ENCODE measurements around the gene TH.
A peak's percentile ranks its signal among the peaks of the same experiment; 100 is the strongest.

TH gene

GRCh38 chr11:2177076-2177475, 5.5 kb upstream of the TH start:
- no peak for DNase-seq

- DNase-seq = no peak
These were observed 4.8 kb upstream of the TH start for GRCh38 chr11:2176389-2176900.

DNA sequence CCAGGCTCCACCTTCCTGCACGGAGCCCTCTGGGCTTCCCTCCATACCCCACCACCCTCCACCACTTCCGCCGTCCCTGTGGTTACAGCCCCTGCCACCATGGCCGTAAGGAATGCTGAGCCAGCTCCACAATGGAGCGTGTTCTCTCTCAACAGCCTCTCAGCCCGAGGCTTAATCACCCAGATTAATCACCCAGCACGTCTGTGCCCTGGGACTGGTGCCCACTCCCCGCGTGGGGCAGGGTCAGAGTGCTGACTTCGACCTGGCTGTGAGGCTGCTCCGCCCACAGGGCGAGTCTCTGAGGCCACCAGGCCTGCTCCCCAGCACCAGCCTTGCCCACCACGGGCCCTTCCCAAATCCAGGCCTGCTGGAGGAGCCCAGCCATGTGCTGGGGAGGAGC, 4.0 kb upstream of the TH start:
- peak; percentile 84 for DNase-seq

- DNase-seq = no peak
These were observed 2.7 kb upstream of the TH start for GRCh38 chr11:2174361-2174760.

GRCh38 chr11:2173761-2174160, 2.1 kb upstream of the TH start:
- no peak for DNase-seq

DNA sequence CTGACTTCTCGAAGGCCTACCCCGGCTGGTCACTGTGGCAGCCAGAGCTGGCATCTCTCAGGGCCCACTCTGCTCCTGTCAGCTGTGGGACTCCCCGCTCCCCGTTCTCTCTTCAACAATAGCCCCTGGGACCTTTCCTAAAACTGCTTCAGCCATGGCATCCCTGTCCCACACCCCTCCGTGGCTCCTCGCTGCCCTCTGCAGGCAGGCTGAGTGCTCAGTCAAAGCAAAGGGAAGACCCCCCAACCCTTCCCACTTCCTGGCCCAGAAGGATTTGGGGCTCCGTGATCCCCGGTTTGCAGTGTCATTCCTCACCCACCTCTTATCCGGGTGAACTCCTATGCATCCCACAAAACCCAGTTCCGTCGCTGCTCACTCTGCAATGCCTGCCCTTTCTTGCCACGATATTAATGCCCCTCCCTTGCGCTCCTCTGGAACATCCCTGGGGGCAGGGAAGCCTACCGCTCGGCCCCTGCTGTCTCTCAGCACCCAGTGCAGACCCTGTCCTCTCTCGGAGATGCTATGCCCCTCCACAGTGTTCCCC, 1.6 kb upstream of the TH start:
- DNase-seq = no peak

- no peak for DNase-seq
These were observed 1.1 kb upstream of the TH start for GRCh38 chr11:2172676-2173075.

DNA sequence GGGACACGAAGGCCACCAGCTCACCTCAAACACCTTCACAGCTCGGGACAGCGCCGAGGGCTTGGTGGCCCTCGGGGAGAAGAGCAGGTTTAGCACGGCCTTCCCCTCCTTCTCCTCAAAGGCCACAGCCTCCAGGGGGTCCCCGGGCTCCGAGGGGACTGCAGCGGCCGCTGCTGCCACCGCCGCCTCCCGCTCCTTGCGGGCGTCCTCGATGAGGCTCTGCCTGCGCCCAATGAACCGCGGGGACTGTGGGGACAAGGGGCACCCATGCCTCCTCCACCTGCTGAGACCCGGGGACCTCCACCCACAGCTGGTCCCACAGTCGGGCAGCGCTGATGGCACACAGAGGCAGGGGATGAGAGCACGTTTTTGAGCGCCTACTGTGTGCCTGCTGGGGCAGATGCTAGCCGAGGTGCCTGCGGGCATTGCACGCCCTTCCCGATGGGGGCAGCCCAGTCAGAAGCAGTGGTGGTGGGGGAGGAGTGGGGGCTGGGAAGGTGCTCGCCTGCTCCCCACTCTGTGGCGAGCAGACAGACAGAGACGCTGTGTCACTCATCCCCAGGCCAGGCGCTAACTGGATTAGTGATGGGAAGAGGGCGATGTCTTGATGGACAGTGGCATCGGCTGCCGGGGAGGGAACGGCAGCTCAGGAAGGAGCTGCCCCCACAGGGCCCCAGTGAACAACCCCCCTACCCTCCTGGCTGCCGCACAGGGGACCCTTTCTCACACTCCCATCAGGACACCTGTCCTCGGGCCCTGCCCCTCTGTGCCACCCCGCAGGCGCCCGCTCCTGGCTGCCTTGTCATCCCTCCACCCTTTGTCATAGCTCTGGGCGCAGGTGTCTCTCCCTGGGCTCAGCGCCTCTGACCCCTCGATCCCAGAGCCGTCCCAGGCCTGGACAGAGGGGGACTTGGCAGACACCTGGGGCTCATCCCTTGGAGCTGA, 1.7 kb downstream of the TH start:
- DNase-seq = no peak

- no peak for DNase-seq
These were observed 2.6 kb downstream of the TH start for GRCh38 chr11:2169005-2169378.

- no peak for DNase-seq
These were observed 3.2 kb downstream of the TH start for GRCh38 chr11:2168286-2169004.

GRCh38 chr11:2167141-2168045, 4.2 kb downstream of the TH start:
- no peak for DNase-seq

DNA sequence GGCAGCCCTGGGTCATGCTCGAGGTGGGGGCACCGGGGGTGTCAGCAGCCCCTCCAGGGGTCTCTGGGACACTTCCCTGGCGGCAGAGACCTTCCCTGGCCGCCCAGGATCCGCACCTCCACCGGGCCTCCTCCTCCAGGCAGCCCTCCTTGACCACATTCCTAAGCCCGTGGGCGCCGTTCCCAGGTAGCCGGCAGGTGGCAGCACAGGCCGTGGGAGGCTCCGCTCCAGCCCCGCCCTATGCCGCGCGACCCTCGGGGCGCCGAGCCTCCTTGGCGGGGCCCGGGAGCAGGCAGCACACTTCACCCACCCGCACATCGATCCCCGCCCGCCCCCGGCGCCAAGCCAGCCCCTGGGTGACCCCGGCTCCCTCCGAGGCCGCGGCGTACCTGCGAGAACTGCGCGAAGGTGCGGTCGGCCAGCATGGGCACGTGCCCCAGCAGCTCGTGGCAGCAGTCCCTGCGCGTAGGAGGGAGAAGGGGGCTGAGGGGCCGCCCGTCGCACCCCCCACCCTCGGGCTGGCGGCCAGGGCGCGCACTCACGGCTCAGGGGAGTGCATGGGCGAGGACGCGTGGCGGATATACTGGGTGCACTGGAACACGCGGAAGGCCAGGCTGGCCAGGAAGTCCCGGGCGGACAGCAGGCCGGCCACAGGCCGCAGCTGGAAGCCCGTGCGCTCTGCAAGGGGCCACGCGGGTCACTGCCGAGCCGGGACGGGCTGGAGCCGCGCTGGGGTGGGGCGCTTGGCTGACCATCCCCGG, 5.3 kb downstream of the TH start:
- no peak for DNase-seq

DNA sequence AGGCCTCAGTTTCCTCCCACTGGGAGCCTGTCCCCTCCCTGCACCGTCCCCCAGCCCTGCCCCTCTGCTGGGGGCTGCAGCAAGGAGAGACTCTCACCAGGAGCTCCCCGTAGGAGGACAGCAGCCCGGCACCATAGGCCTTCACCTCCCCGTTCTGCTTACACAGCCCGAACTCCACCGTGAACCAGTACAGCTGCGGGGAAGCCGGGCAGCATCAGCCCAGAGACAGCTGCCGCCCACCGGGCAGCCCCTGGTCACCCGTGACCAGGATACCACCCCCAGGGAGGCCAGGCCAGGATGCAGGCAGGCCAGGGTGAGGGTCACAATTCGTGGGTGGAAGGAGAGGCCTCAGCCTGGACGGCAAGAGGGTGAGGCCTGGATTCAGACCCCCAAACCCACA, 6.0 kb downstream of the TH start:
- no peak for DNase-seq

- DNase-seq = no peak
These were observed 6.6 kb downstream of the TH start for GRCh38 chr11:2164861-2165555.

GRCh38 chr11:2164081-2164480, 7.5 kb downstream of the TH start:
- DNase-seq = no peak

DNA sequence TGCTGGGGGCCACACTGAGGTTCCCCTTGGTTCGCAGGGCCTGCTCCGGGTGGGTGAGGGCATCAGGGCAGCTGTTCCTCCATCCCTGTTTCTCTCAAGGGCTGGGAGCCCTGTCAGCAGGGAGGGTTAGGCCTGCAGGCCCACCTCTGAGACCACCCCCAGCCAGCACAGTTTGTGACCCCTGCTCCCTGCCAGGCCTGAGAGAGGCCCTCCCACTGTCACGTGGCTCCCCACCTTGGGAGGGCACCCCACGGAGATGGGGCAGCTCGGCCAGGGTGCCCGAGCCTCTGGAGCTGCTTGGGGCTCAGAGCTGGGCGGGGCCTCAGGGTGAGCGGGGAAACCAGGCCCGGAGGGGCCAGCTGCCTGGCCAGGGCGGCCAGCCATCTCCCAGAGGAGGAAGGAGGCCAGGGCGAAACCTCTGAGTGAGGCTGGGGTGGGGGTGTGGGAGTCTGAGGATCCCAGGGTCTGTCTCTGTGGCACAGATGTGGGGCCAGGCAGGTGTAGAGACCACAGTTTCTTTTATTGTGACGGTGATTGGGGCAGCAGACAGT, 8.1 kb downstream of the TH start:
- DNase-seq = no peak

GRCh38 chr11:2160736-2161259, 10.8 kb downstream of the TH start, which contains the start of gene INS:
Gene INS, minus strand, starts transcription at chr11:2161209. Its CDS starts 238 bp downstream, at chr11:2160971.
- no peak for DNase-seq

GRCh38 chr11:2159536-2160413, 11.8 kb downstream of the TH start:
- DNase-seq = no peak

DNA sequence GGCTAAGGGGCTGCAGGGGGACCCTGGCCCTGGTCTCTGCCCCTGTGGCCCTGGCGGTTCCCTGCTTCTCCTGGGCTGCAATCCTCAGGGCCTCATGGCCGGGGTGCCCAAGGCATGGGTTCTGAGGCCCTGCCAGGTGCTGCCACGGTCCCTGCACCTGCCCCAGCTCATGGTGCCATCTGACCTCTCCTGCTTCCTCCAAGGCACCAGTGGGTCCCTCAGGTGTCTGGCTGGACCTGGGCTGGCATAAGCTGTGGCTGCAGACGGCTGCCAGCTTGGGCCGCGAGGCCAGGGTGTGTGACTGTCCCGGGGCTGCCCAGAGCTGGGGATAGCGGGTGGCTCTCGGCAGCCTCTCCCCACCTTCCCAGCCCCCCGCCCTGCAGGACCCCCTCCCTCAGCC, 12.6 kb downstream of the TH start:
- DNase-seq = no peak

Measured in fibroblast of skin of right biceps (primary cell).